Caco-2 (cell line): ENCODE measurements around the gene DISP3. TPM values are rescaled to one million over a fixed set of nuclear protein-coding genes. Genes with fewer than 3 reads are reported as not detected.

Source experiments
- BruUV-seq: library from RNA; stranded (reverse); fragments of 400-500 nt; replicated peaks from 2 replicates; lab custom pipeline; 2021; lab: Mats Ljungman, UMichigan
- CTCF ChIA-PET: fragments of 300-600 bp; sonication (Branson Sonifier 250); formaldehyde crosslinking; loops from one replicate; lab custom pipeline; 2022; ENCODE audit warnings: antibody characterized with exemption; lab: Charles Lee
- POLR2A ChIA-PET: fragments of 300-600 bp; sonication (Branson Sonifier 250); formaldehyde crosslinking; loops from one replicate; lab custom pipeline; 2022; ENCODE audit warnings: antibody characterized with exemption; lab: Charles Lee
- DNase-seq, 2 experiments: peaks; one replicate each; pipeline versions ENCODE4 v3.0.0 to v3.0.0-alpha.2; 2020 to 2022
- H3K27me3 ChIP-seq: replicated peaks from 2 replicates; pipeline ENCODE4 v1.6.0; 2011; ENCODE audit warnings: low read length; ENCODE audit not compliant: control insufficient read depth, insufficient read depth
- H3K36me3 ChIP-seq: 2 replicates; pipeline ENCODE4 v1.5.1; 2011; ENCODE audit warnings: low read length; ENCODE audit not compliant: control insufficient read depth, insufficient read depth
- H3K4me1 ChIP-seq: fragments of 250-450 bp; sonication (Bioruptor Pico); 2 replicates; pipeline ENCODE4 v1.5.1; 2020; ENCODE audit warnings: mild to moderate bottlenecking
- H3K4me3 ChIP-seq: 2 replicates; pipeline ENCODE4 v1.5.1; 2011; ENCODE audit warnings: low read depth, mild to moderate bottlenecking, control low read depth, low read length
- H3K9me3 ChIP-seq: fragments of 250-450 bp; sonication (Bioruptor Pico); 2 replicates; pipeline ENCODE4 v1.5.1; 2020; ENCODE audit warnings: mild to moderate bottlenecking, moderate library complexity
- H3K27ac Mint-ChIP-seq: one replicate; pipeline ENCODE4 v1.8.0; 2022; ENCODE audit warnings: mixed read lengths; ENCODE audit not compliant: unreplicated experiment
- H3K27me3 Mint-ChIP-seq: one replicate; pipeline ENCODE4 v1.8.0; 2022; ENCODE audit warnings: mixed read lengths; ENCODE audit not compliant: insufficient read depth, unreplicated experiment
- H3K36me3 Mint-ChIP-seq: one replicate; pipeline ENCODE4 v1.8.0; 2022; ENCODE audit warnings: mild to moderate bottlenecking, mixed read lengths; ENCODE audit not compliant: insufficient read depth, unreplicated experiment
- H3K4me1 Mint-ChIP-seq: one replicate; pipeline ENCODE4 v1.8.0; 2022; ENCODE audit warnings: low read depth, mixed read lengths; ENCODE audit not compliant: unreplicated experiment
- H3K4me3 Mint-ChIP-seq: one replicate; pipeline ENCODE4 v1.8.0; 2022; ENCODE audit warnings: mild to moderate bottlenecking, moderate library complexity, mixed read lengths; ENCODE audit not compliant: unreplicated experiment
- H3K9me3 Mint-ChIP-seq: one replicate; pipeline ENCODE4 v1.8.0; 2022; ENCODE audit warnings: mixed read lengths; ENCODE audit not compliant: unreplicated experiment
- CTCF ChIP-seq, 2 experiments: fragments of 200-600 bp in 1 of 2; IDR thresholded peaks; 1 replicate in 1 of 2; 2 replicates in 1 of 2; pipeline versions ENCODE4 v1.5.1 to v1.8.0; 2011 to 2022; ENCODE audit warnings: antibody characterized with exemption in 1 of 2, control low read depth in 1 of 2, inconsistent platforms in 1 of 2, low read depth in 1 of 2, low read length in 1 of 2, mild to moderate bottlenecking in 1 of 2, moderate library complexity in 1 of 2; ENCODE audit not compliant: insufficient read depth in 1 of 2, severe bottlenecking in 1 of 2, unreplicated experiment in 1 of 2
- intact Hi-C: fragments of 100-400 bp; cut with micrococcal nuclease; formaldehyde crosslinking; loops from one replicate; pipeline ENCODE4 v1.10.0; 2022; ENCODE audit not compliant: unreplicated experiment
- total RNA-seq: library from RNA; stranded (reverse); gene quantifications from 2 replicates; pipeline ENCODE4 v1.2.3, GENCODE V29; 2022

The DISP3 gene
- total RNA-seq, 1 experiment from 2014 or later = 1.1 TPM

GRCh38 chr1:11569551-11569950, 90.6 kb downstream of the DISP3 start:
- H3K9me3 Mint-ChIP-seq = no peaks in the 10 kb centered on the region
- no peak overlapping the region for H3K27ac Mint-ChIP-seq
- H3K9me3 ChIP-seq = no peaks in the 10 kb centered on the region
- intact Hi-C loops = no loop called here
- no peak overlapping the region for H3K4me3 ChIP-seq
- no peaks in the 10 kb centered on the region for H3K4me1 ChIP-seq
- DNase-seq = no peak
- CTCF ChIA-PET = no interaction called here
- POLR2A ChIA-PET = no interaction called here
- no peaks in the 10 kb centered on the region for H3K36me3 Mint-ChIP-seq
- no peak for TF ChIP-seq CTCF (IDR thresholded peaks at IDR 0.05; ENCODE audit: insufficient read depth in 1 of 2, low read depth in 1 of 2, low read length in 1 of 2, severe bottlenecking in 1 of 2, unreplicated experiment in 1 of 2)
- H3K4me1 Mint-ChIP-seq = no peaks in the 10 kb centered on the region
- H3K27me3 ChIP-seq = peaks cover 4% of the 10 kb centered on the region; the same call in 1 of the 2 replicates
- no peak overlapping the region for H3K4me3 Mint-ChIP-seq
- H3K27me3 Mint-ChIP-seq = peaks cover 26% of the 10 kb centered on the region
- no peaks in the 10 kb centered on the region for H3K36me3 ChIP-seq
- no TSS peak for BruUV-seq

- CTCF ChIA-PET = no interaction called here
Measured at GRCh38 chr1:11569954-11570353, 91.0 kb downstream of the DISP3 start.

DNA sequence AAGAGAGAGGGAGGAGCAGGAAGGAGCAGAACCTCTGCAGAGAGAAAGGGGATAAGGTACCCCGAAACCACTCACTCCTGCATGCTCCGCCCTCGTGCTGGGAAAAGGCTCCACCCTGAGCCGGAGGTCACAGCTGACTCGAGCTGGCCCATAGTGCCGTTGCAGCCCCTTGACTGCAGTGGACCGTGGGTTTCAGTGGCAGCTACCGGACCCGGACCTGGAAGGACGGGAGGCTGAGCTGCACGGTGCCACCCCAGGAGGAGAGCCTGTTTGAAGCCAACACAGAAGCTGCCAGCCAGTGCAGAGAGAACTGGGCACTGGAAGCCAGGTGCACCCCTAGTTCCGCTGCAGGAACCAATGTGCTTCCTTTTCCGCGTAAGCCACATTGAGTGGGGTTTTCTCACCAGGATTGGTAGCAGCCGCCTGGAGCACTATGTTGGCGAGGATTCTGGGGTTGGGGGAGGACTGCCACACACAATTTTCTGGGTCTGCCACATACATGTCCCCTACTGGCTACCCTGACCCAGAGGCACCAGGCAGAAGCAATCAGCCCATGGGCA, 91.9 kb downstream of the DISP3 start:
- no peak overlapping the region for H3K4me3 Mint-ChIP-seq
- CTCF ChIA-PET = no interaction called here
- H3K27me3 ChIP-seq = peaks cover 4% of the 10 kb centered on the region; the same call in 1 of the 2 replicates

More at GRCh38 chr1:11569954-11570353, 91.0 kb downstream of the DISP3 start:
- H3K4me1 Mint-ChIP-seq = no peaks in the 10 kb centered on the region
- no TSS peak for BruUV-seq
- no peaks in the 10 kb centered on the region for H3K36me3 Mint-ChIP-seq
- intact Hi-C loops = loop anchor here (10.0 kb wide), 1 partner anchor 75 kb away; no protein-coding TSS in a partner anchor
- no peaks in the 10 kb centered on the region for H3K4me1 ChIP-seq
- H3K4me3 Mint-ChIP-seq = no peak overlapping the region
- H3K36me3 ChIP-seq = no peaks in the 10 kb centered on the region
- H3K27ac Mint-ChIP-seq = no peak overlapping the region
- no peaks in the 10 kb centered on the region for H3K9me3 Mint-ChIP-seq
- H3K27me3 Mint-ChIP-seq = peaks cover 26% of the 10 kb centered on the region
- H3K27me3 ChIP-seq = peaks cover 4% of the 10 kb centered on the region; the same call in 1 of the 2 replicates
- H3K9me3 ChIP-seq = no peaks in the 10 kb centered on the region
- no peak overlapping the region for H3K4me3 ChIP-seq
- POLR2A ChIA-PET = no interaction called here
- no peak for DNase-seq
- no peak for TF ChIP-seq CTCF (IDR thresholded peaks at IDR 0.05; ENCODE audit: insufficient read depth in 1 of 2, low read depth in 1 of 2, low read length in 1 of 2, severe bottlenecking in 1 of 2, unreplicated experiment in 1 of 2)

More for the DNA sequence above, 91.9 kb downstream of the DISP3 start:
- intact Hi-C loops = loop anchor here (10.0 kb wide), 1 partner anchor 74 kb away; no protein-coding TSS in a partner anchor
- POLR2A ChIA-PET = no interaction called here
- Mint-ChIP-seq H3K27ac (no peak overlapping the region), H3K27me3 (peaks cover 23% of the 10 kb centered on the region), H3K36me3 (no peaks in the 10 kb centered on the region), H3K9me3 (no peaks in the 10 kb centered on the region), H3K4me1 (no peaks in the 10 kb centered on the region)
- H3K36me3 ChIP-seq = no peaks in the 10 kb centered on the region
- H3K4me1 ChIP-seq = no peaks in the 10 kb centered on the region
- DNase-seq = no peak
- BruUV-seq = no TSS peak
- no peaks in the 10 kb centered on the region for H3K9me3 ChIP-seq
- no peak for TF ChIP-seq CTCF (IDR thresholded peaks at IDR 0.05; ENCODE audit: insufficient read depth in 1 of 2, low read depth in 1 of 2, low read length in 1 of 2, severe bottlenecking in 1 of 2, unreplicated experiment in 1 of 2)
- H3K4me3 ChIP-seq = no peak overlapping the region
